HCT116 (cell line): ENCODE measurements around the gene SLC16A12. TPM values are rescaled to one million over a fixed set of nuclear protein-coding genes. Genes with fewer than 3 reads are reported as not detected.

Source experiments
- ATAC-seq: fragments of 200-7000 bp; cut with Tn5 transposase; 2 replicates; pipeline ENCODE4 v1.9.1; 2020; ENCODE audit warnings: mild to moderate bottlenecking, moderate library complexity
- BruUV-seq: library from RNA; stranded (reverse); fragments of 400-500 nt; replicated peaks from 2 replicates; lab custom pipeline; 2021; lab: Mats Ljungman, UMichigan
- CTCF ChIA-PET: fragments of 300-600 bp; sonication (Branson Sonifier 250); formaldehyde crosslinking; loops from one replicate; lab custom pipeline; 2021; ENCODE audit warnings: antibody characterized with exemption; lab: Charles Lee
- POLR2A ChIA-PET: fragments of 300-600, 350-600 bp; sonication (Branson Sonifier 250); formaldehyde crosslinking; loops from one replicate; lab custom pipeline; 2021; ENCODE audit warnings: antibody characterized with exemption; lab: Charles Lee
- RAD21 ChIA-PET, 2 experiments: fragments of 300-600 bp; sonication (Branson Sonifier 250); formaldehyde crosslinking; loops; one replicate each; lab custom pipeline; 2023; ENCODE audit warnings: low total read pairs in 2 of 2; ENCODE audit not compliant: uncharacterized antibody in 2 of 2, unreplicated experiment in 2 of 2, low non-redundant PET in 1 of 2; lab: Charles Lee
- DNase-seq: peaks from one replicate; pipeline ENCODE4 v3.0.0-alpha.2; 2010; ENCODE audit warnings: low read depth, low spot score
- H2AFZ ChIP-seq: fragments of 200-600 bp; shearing (Covaris generic), sonication (generic); 2 replicates; pipeline ENCODE4 v1.6.1; 2017; ENCODE audit warnings: low read depth, mixed run types, mixed read lengths, antibody characterized with exemption, low read length; ENCODE audit not compliant: poor library complexity, severe bottlenecking
- H3K27ac ChIP-seq: 2 replicates; pipeline ENCODE4 v1.5.1; 2012; ENCODE audit warnings: low read depth, low read length
- H3K27me3 ChIP-seq: fragments of 200-600 bp; sonication (generic); 2 replicates; pipeline ENCODE4 v1.6.1; 2016; ENCODE audit warnings: mixed run types, low read length, mixed read lengths; ENCODE audit not compliant: insufficient read depth
- H3K36me3 ChIP-seq, 2 experiments: fragments of 200-500 bp in 1 of 2; fragments of 200-600 bp in 1 of 2; sonication (Bioruptor generic) in 1 of 2; sonication (generic) in 1 of 2; 2 replicates each; pipeline versions ENCODE4 v1.5.1 to v1.6.1; 2014 to 2016; ENCODE audit warnings: low read length in 2 of 2, inconsistent platforms in 1 of 2, mixed read lengths in 1 of 2, mixed run types in 1 of 2; ENCODE audit not compliant: insufficient read depth in 2 of 2, control insufficient read depth in 1 of 2
- H3K4me1 ChIP-seq, 2 experiments: fragments of 200-600 bp in 1 of 2; sonication (generic) in 1 of 2; 2 replicates each; pipeline versions ENCODE4 v1.5.1 to v1.6.1; 2012 to 2017; ENCODE audit warnings: low read length in 2 of 2, inconsistent platforms in 1 of 2, mild to moderate bottlenecking in 1 of 2, mixed read lengths in 1 of 2, mixed run types in 1 of 2, moderate library complexity in 1 of 2; ENCODE audit not compliant: insufficient read depth in 2 of 2, control insufficient read depth in 1 of 2
- H3K4me2 ChIP-seq: fragments of 200-600 bp; sonication (generic); 2 replicates; pipeline ENCODE4 v1.6.1; 2017; ENCODE audit warnings: mixed run types, low read length, mixed read lengths
- H3K4me3 ChIP-seq, 2 experiments: fragments of 200-600 bp in 1 of 2; sonication (generic) in 1 of 2; replicated peaks in 1 of 2; 2 replicates each; pipeline ENCODE4 v1.5.1; 2011 to 2016; ENCODE audit warnings: low read length in 2 of 2, control low read depth in 1 of 2, low read depth in 1 of 2, mild to moderate bottlenecking in 1 of 2, mixed read lengths in 1 of 2, mixed run types in 1 of 2
- H3K79me2 ChIP-seq: fragments of 200-600 bp; sonication (generic); 2 replicates; pipeline ENCODE4 v1.6.1; 2017; ENCODE audit warnings: mild to moderate bottlenecking, mixed run types, low read length, moderate library complexity, mixed read lengths; ENCODE audit not compliant: insufficient read depth
- H3K9ac ChIP-seq: fragments of 200-600 bp; sonication (generic); 2 replicates; pipeline ENCODE4 v1.6.1; 2016; ENCODE audit warnings: low read length, mixed read lengths
- H3K9me2 ChIP-seq: fragments of 200-600 bp; sonication (generic), shearing (Covaris generic); 2 replicates; pipeline ENCODE4 v1.6.1; 2017; ENCODE audit warnings: mixed run types, mild to moderate bottlenecking, moderate library complexity; ENCODE audit not compliant: insufficient read depth
- H3K9me3 ChIP-seq, 2 experiments: fragments of 200-500 bp in 1 of 2; fragments of 200-600 bp in 1 of 2; sonication (Bioruptor generic) in 1 of 2; sonication (generic) in 1 of 2; 2 replicates each; pipeline ENCODE4 v1.6.1; 2014 to 2017; ENCODE audit warnings: low read length in 2 of 2, mixed read lengths in 2 of 2, inconsistent platforms in 1 of 2, low read depth in 1 of 2, mild to moderate bottlenecking in 1 of 2, mixed run types in 1 of 2, moderate library complexity in 1 of 2; ENCODE audit not compliant: control insufficient read depth in 1 of 2, insufficient read depth in 1 of 2
- H4K20me1 ChIP-seq: fragments of 200-600 bp; sonication (generic), shearing (Covaris generic); 2 replicates; pipeline ENCODE4 v1.6.1; 2017; ENCODE audit warnings: mixed run types, mild to moderate bottlenecking, moderate library complexity; ENCODE audit not compliant: insufficient read depth
- CEBPB ChIP-seq: IDR thresholded peaks from 2 replicates; pipeline ENCODE4 v1.6.1; 2012; ENCODE audit warnings: low read depth
- EGR1 ChIP-seq: IDR thresholded peaks from 2 replicates; pipeline ENCODE4 v1.6.1; 2012; ENCODE audit warnings: low read depth
- FOSL1 ChIP-seq: IDR thresholded peaks from 2 replicates; pipeline ENCODE4 v1.6.1; 2012; ENCODE audit warnings: low read depth
- JUND ChIP-seq: IDR thresholded peaks from 2 replicates; pipeline ENCODE4 v1.6.1; 2012
- POLR2A ChIP-seq: IDR thresholded peaks from 2 replicates; pipeline ENCODE4 v1.7.0; 2011; ENCODE audit warnings: borderline replicate concordance; ENCODE audit not compliant: insufficient read depth, insufficient read length; ENCODE audit errors: extremely low read depth
- REST ChIP-seq: IDR thresholded peaks from 2 replicates; pipeline ENCODE4 v1.6.1; 2012; ENCODE audit warnings: low read depth
- SIN3A ChIP-seq: IDR thresholded peaks from 2 replicates; pipeline ENCODE4 v1.6.1; 2012; ENCODE audit warnings: low read depth
- SP1 ChIP-seq: IDR thresholded peaks from 2 replicates; pipeline ENCODE4 v1.6.1; 2012; ENCODE audit warnings: low read depth
- SRF ChIP-seq: IDR thresholded peaks from 2 replicates; pipeline ENCODE4 v1.6.1; 2012; ENCODE audit warnings: low read depth
- TCF7L2 ChIP-seq: IDR thresholded peaks from 2 replicates; pipeline ENCODE4 v1.7.0; 2011; ENCODE audit warnings: borderline replicate concordance, inconsistent platforms; ENCODE audit not compliant: insufficient read depth, insufficient read length; ENCODE audit errors: extremely low read depth
- YY1 ChIP-seq: IDR thresholded peaks from 2 replicates; pipeline ENCODE4 v1.6.1; 2011; ENCODE audit warnings: low read length, low read depth, moderate library complexity, mild to moderate bottlenecking; ENCODE audit not compliant: insufficient replicate concordance; ENCODE audit errors: extremely low read depth
- ZBTB33 ChIP-seq: IDR thresholded peaks from 2 replicates; pipeline ENCODE4 v1.6.1; 2011; ENCODE audit warnings: mild to moderate bottlenecking, low read length, moderate library complexity; ENCODE audit not compliant: insufficient replicate concordance; ENCODE audit errors: extremely low read depth
- ZNF274 ChIP-seq: fragments of 200-500 bp; sonication (Bioruptor generic); IDR thresholded peaks from 2 replicates; pipeline ENCODE4 v1.6.1; 2014; ENCODE audit warnings: mild to moderate bottlenecking, low read depth, low read length, inconsistent platforms
- intact Hi-C: fragments of 100-400 bp; cut with micrococcal nuclease; formaldehyde crosslinking; loops from 2 replicates; pipeline ENCODE4 v1.10.0; 2022
- total RNA-seq: library from RNA; stranded (reverse); gene quantifications from one replicate; pipeline ENCODE4 v1.2.1, GENCODE V29; 2021; ENCODE audit not compliant: unreplicated experiment
- TF ChIP-seq, protein P1 (sequence below): IDR thresholded peaks from 2 replicates; pipeline ENCODE4 v1.6.1; 2012

SLC16A12 gene
- total RNA-seq, 1 experiment from 2014 or later = not detected

DNA sequence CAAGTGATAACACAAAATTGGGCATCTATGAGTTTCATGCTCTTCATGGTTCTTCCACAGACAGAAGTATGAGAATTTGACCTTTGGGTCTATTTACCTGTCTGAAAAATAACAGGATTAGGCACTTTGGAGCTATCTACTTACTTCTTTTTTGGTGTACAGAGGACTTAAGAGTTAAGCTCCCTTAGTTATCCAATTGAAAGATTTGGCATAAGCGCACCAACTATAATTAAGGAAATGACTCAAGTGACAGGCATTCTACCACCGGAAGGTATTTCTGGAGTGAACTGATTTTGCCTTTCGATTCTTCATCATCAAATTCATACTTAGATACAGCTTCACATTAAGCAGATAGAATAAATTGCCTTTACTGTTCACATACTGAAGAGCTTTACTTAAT, 77.1 kb downstream of the SLC16A12 start:
- Histone ChIP-seq H3K79me2 (no peaks in the 10 kb centered on the region), H3K36me3 (no peaks in the 10 kb centered on the region), H3K27me3 (no peaks in the 10 kb centered on the region), H3K9me2 (no peaks in the 10 kb centered on the region), H4K20me1 (no peaks in the 10 kb centered on the region), H3K4me3 (peak overlapping the region in 1 of 2 experiments; percentile 17; a peak in 1 of 4 replicates), H3K27ac (no peak overlapping the region), H3K4me1 (peaks cover 11 to 16% of the 10 kb centered on the region in 2 experiments; a peak in 3 of 4 replicates), H3K4me2 (peak overlapping the region; percentile 58), H3K9ac (no peak overlapping the region), H3K9me3 (no peaks in the 10 kb centered on the region), H2AFZ (peak overlapping the region; percentile 65)
- no TSS peak for BruUV-seq
- RAD21 ChIA-PET = no interaction called here
- 0 out of 2 replicates have a peak, but pooled peaks have one; percentile 15 for TF ChIP-seq FOSL1
- TF ChIP-seq EGR1 = no peak
- peak; percentile 45 for TF ChIP-seq JUND
- no peak; the same call in 1 of the 2 replicates for TF ChIP-seq SP1
- ATAC-seq (peak; percentile 44), DNase-seq (no peak)
- intact Hi-C loops = no loop called here
- POLR2A ChIA-PET = no interaction called here
- CTCF ChIA-PET = interaction anchor here (1.4 kb wide), 1 partner anchor 8 kb away, joined by 6 read pairs; no protein-coding TSS in a partner anchor

GRCh38 chr10:89454561-89455347, 80.6 kb downstream of the SLC16A12 start:
- Histone ChIP-seq H3K27ac (no peak overlapping the region), H3K4me1 (peaks cover 11 to 16% of the 10 kb centered on the region in 2 experiments; a peak in 3 of 4 replicates), H2AFZ (peak overlapping the region; percentile 72), H3K4me3 (no peak overlapping the region), H3K9me3 (no peaks in the 10 kb centered on the region), H3K4me2 (no peak overlapping the region), H3K36me3 (no peaks in the 10 kb centered on the region), H3K9ac (no peak overlapping the region), H4K20me1 (no peaks in the 10 kb centered on the region), H3K9me2 (no peaks in the 10 kb centered on the region), H3K27me3 (no peaks in the 10 kb centered on the region), H3K79me2 (no peaks in the 10 kb centered on the region)
- RAD21 ChIA-PET = no interaction called here
- no peak for ATAC-seq
- intact Hi-C loops = no loop called here
- CTCF ChIA-PET = no interaction called here
- BruUV-seq = no TSS peak
- DNase-seq = no peak
- POLR2A ChIA-PET = no interaction called here
- no peak for TF ChIP-seq POLR2A
- no peak for TF ChIP-seq SIN3A
- TF ChIP-seq, protein P1, sequence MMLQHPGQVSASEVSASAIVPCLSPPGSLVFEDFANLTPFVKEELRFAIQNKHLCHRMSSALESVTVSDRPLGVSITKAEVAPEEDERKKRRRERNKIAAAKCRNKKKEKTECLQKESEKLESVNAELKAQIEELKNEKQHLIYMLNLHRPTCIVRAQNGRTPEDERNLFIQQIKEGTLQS = no peak
- TF ChIP-seq YY1 = no peak
- no peak for TF ChIP-seq TCF7L2
- TF ChIP-seq ZNF274 = no peak
- no peak for TF ChIP-seq SRF
- no peak for TF ChIP-seq REST
- TF ChIP-seq ZBTB33 = no peak
- no peak for TF ChIP-seq CEBPB
